HFFc6 (cell line): ENCODE results near the gene CMC1. TPM values are rescaled to one million over a fixed set of nuclear protein-coding genes. Genes with fewer than 3 reads are reported as not detected.

ENCODE experiments used
- DNase-seq: peaks from one replicate; pipeline ENCODE4 v3.0.0-alpha.2; 2018
- H3K27ac Mint-ChIP-seq: 2 replicates; pipeline ENCODE4 v1.8.0; 2020; ENCODE audit warnings: mild to moderate bottlenecking, mixed read lengths
- H3K27me3 Mint-ChIP-seq: 2 replicates; pipeline ENCODE4 v1.8.0; 2021; ENCODE audit warnings: mild to moderate bottlenecking, moderate library complexity, mixed read lengths; ENCODE audit not compliant: insufficient read depth
- H3K36me3 Mint-ChIP-seq: 2 replicates; pipeline ENCODE4 v1.8.0; 2021; ENCODE audit warnings: low read depth, mixed read lengths
- H3K4me1 Mint-ChIP-seq: 2 replicates; pipeline ENCODE4 v1.8.0; 2020; ENCODE audit warnings: low read depth, mixed read lengths
- H3K4me3 Mint-ChIP-seq: 2 replicates; pipeline ENCODE4 v1.8.0; 2020; ENCODE audit warnings: mild to moderate bottlenecking, moderate library complexity, mixed read lengths
- H3K9me3 Mint-ChIP-seq: 2 replicates; pipeline ENCODE4 v1.8.0; 2020; ENCODE audit warnings: mild to moderate bottlenecking, mixed read lengths
- CTCF ChIP-seq: fragments of 200-600 bp; sonication (generic); IDR thresholded peaks from 2 replicates; pipeline ENCODE4 v1.5.0; 2021; ENCODE audit warnings: antibody characterized with exemption, mild to moderate bottlenecking
- total RNA-seq, 6 experiments: library from RNA; stranded (reverse); fragmentation: NEBNext Ultra II Directional; extraction: Animal tissue kit (Norgen Biotek cat#: 25700); gene quantifications; 2 replicates in 1 of 6; 3 replicates in 5 of 6; pipeline ENCODE4 v1.2.3, GENCODE V29; 2021

Gene CMC1
- total RNA-seq, 6 experiments from 2014 or later, result 14.9 to 23.0 (median 18.8) TPM

GRCh38 chr3:28335246-28335645 lies 93.8 kb downstream of the CMC1 start:
- H3K9me3 Mint-ChIP-seq, result no peaks in the 10 kb centered on the region
- no peaks in the 10 kb centered on the region for H3K36me3 Mint-ChIP-seq
- DNase-seq, result no peak
- no peak for TF ChIP-seq CTCF
- no peaks in the 10 kb centered on the region for H3K27me3 Mint-ChIP-seq
- peak overlapping the region; percentile 5; the same call in 1 of the 2 replicates for H3K27ac Mint-ChIP-seq
- H3K4me1 Mint-ChIP-seq, result no peaks in the 10 kb centered on the region
- no peak overlapping the region for H3K4me3 Mint-ChIP-seq

- no peaks in the 10 kb centered on the region for H3K9me3 Mint-ChIP-seq
- H3K4me3 Mint-ChIP-seq, result no peak overlapping the region
- no peaks in the 10 kb centered on the region for H3K36me3 Mint-ChIP-seq
- no peak for TF ChIP-seq CTCF
- H3K27me3 Mint-ChIP-seq, result no peaks in the 10 kb centered on the region
- no peak overlapping the region for H3K27ac Mint-ChIP-seq
- no peak for DNase-seq
- H3K4me1 Mint-ChIP-seq, result peaks cover 11% of the 10 kb centered on the region
These were observed 95.8 kb downstream of the CMC1 start for GRCh38 chr3:28337230-28337629.

DNA sequence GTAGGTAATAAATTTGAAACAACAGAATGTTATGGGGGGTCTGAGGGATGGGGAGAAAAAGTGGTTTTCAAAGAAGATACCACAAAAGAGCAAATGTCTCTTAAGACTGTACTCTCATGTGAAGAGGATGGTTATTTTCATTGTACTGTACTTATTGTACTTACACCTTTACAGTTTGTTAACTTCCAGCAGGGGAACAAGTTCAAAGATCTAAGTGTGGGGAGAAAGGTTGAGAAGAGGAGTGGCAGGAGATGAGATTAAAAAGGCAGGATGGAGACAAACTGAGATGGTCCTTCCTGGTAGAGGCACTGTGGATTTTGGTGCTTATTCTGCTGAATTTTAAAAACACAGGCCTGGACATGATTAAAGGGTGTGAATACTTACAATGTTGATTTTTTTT lies 101.7 kb downstream of the CMC1 start:
- Mint-ChIP-seq H3K4me1 (peaks cover 55% of the 10 kb centered on the region), H3K27me3 (peaks cover under 1% of the 10 kb centered on the region; the same call in 1 of the 2 replicates), H3K27ac (peak overlapping the region; percentile 67), H3K9me3 (no peaks in the 10 kb centered on the region), H3K4me3 (peak overlapping the region; percentile 79; the same call in 1 of the 2 replicates), H3K36me3 (peaks cover 7% of the 10 kb centered on the region; the same call in 1 of the 2 replicates)
- TF ChIP-seq CTCF, result no peak
- no peak for DNase-seq

GRCh38 chr3:28345690-28346089 lies 104.3 kb downstream of the CMC1 start:
- Mint-ChIP-seq H3K27ac (no peak overlapping the region), H3K4me1 (peaks cover 68% of the 10 kb centered on the region), H3K4me3 (no peak overlapping the region), H3K9me3 (no peaks in the 10 kb centered on the region), H3K27me3 (peaks cover 2% of the 10 kb centered on the region; the same call in 1 of the 2 replicates), H3K36me3 (peaks cover 9% of the 10 kb centered on the region)
- TF ChIP-seq CTCF, result no peak
- no peak for DNase-seq

DNA sequence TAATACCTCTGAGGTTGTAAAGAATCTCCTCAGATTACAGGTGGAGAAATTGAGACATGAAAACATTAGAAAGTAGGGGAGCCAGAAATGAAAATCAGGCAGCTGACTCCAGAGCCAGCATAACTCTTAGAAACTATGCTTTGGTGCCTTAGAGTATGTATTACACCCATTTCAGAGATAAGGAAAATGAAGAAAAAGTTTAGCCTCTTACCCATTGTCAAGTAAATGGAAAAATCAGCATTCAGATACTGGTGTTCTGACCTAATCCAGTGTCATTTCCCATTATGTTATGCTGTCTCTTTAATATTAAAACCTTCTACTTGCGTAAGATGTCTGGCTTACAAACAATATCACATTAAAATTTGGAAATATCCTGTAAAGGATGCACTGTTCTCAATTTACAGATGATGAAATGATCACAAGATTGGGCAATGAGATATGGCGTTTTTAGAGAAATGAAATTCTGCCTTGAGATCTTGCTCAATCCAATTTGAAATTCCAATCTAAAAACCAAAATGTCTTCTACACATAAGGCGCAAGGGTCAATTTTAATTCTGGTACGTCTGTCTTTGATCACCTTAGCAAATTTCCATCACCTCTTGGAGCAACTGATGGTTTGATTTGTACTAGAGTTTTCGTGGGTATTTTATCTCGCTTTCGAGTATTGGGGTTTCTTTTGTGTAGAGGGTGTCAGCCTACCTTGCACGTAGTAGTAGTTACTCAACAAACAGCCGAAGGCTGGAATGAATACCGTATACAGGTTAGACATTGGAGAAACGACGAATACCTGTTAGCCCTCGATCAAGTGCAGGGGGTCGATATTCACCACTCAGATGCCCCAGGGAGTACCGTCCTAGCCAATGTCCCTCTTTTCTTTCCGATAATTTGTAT lies 106.2 kb downstream of the CMC1 start:
- Mint-ChIP-seq H3K9me3 (no peaks in the 10 kb centered on the region; the same call in 1 of the 2 replicates), H3K27me3 (peaks cover 2% of the 10 kb centered on the region; the same call in 1 of the 2 replicates), H3K4me3 (peak overlapping the region; percentile 92), H3K36me3 (peaks cover 20% of the 10 kb centered on the region), H3K27ac (peak overlapping the region; percentile 96), H3K4me1 (peaks cover 53% of the 10 kb centered on the region)
- DNase-seq, result peak; percentile 11
- no peak for TF ChIP-seq CTCF
